ENCODE data around the gene DACH1.
"Not testable (repeated sequence)": the region's sequence is repeated elsewhere in the genome, so short reads cannot be mapped to it uniquely, and the experiment has no call there.

The DACH1 gene

DNA sequence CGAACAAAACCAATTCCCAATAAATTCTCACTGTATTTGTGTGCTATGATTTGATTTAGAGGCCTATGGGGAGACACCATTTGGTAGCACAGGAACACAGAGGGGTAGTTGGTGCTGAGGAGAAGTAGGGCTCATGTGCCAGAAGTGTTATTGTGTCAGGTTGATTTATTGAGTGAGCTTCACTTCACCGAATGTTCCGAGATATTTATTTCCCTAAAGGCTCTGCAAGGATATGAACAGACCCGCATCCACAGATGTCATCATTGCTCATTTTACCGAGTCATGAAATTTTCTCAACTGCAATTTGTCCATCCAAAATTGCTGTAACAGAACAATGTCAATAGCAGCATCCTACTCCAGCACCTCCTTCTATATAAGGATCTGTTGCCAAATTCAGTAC, 69.5 kb downstream of the DACH1 start:
- H3K9me3 Mint-ChIP-seq, result no peaks in the 10 kb centered on the region
- no peak overlapping the region for H3K27ac Mint-ChIP-seq
- no peak overlapping the region for H3K4me3 Mint-ChIP-seq
- ATAC-seq (replicated peaks) (no peak), DNase-seq (no peak)
- no peaks in the 10 kb centered on the region for H3K36me3 Mint-ChIP-seq
- no peaks in the 10 kb centered on the region for H3K27me3 Mint-ChIP-seq
- H3K4me1 Mint-ChIP-seq, result no peaks in the 10 kb centered on the region

DNA sequence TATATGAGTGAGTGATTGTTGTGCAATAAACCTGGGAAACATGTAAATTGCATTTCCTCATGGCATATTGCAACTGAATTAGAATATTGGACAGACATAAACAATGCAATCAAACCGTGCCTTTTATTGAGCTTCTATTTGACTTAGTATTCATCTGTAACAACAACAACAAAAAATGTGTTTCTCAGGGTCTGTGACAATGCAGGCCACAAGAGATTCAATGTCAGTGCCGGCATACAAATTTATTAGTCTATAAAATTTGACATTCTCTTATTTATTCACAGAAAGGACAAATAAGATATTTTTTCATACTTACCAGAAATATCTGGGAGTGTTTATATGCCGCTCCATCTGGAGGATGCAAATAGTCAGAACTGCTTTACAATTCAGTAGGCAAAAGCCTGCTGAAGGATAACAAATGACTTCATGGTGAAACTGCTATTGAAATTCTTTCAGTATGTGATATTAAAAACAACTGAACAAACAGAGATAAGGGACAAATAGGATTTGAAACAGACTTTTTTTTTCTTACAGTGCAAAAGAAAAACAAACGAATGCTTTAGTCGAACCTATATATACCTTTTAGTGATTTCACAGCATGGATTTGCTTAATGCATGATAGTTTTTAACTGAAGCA, 77.2 kb downstream of the DACH1 start:
- Mint-ChIP-seq H3K9me3 (no peaks in the 10 kb centered on the region), H3K36me3 (no peaks in the 10 kb centered on the region), H3K4me3 (no peak overlapping the region), H3K27me3 (no peaks in the 10 kb centered on the region), H3K4me1 (no peaks in the 10 kb centered on the region), H3K27ac (no peak overlapping the region)
- ATAC-seq (replicated peaks), result no peak
- DNase-seq, result no peak

DNA sequence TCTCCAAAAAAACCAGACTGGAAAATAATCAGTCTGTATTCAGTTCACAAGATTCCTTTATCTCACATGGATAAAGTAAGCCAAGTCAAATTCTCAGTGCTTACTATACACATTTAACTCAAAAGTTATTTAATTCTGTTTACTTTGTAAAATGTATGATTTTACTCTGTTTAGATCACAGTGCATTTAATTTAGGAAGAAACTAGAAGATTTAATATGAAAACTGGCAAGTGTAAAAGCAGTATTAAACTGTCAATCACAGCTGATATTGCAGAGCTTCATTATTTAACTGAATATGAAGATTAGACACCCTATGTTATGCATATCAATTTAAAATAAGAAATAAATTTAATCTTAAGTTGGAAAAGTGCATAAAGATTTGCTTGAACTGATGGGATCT, 78.0 kb downstream of the DACH1 start:
- Mint-ChIP-seq H3K27me3 (no peaks in the 10 kb centered on the region), H3K4me3 (no peak overlapping the region), H3K9me3 (no peaks in the 10 kb centered on the region), H3K27ac (no peak overlapping the region), H3K36me3 (no peaks in the 10 kb centered on the region), H3K4me1 (no peaks in the 10 kb centered on the region)
- ATAC-seq (replicated peaks) (no peak), DNase-seq (no peak)

DNA sequence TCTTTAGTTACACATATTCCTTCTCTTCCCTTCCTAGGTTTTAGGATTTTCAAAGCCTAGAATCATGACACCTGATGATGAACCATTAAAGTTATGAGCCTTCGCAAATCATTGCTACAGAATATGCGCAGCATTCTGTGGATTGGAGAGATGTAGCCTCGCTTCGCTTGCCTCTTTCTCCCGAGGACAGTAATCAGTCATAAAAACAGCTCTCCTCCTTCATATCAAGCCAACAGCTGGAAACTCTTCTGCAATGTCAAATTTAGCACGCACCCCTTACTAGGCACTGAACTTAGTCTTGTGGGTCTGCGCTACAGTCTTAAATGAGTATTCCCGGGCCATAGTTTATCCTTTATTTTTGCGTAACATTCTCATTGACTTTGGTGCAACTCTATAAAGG, 79.6 kb downstream of the DACH1 start:
- no peak overlapping the region for H3K27ac Mint-ChIP-seq
- H3K36me3 Mint-ChIP-seq, result no peaks in the 10 kb centered on the region

DNA sequence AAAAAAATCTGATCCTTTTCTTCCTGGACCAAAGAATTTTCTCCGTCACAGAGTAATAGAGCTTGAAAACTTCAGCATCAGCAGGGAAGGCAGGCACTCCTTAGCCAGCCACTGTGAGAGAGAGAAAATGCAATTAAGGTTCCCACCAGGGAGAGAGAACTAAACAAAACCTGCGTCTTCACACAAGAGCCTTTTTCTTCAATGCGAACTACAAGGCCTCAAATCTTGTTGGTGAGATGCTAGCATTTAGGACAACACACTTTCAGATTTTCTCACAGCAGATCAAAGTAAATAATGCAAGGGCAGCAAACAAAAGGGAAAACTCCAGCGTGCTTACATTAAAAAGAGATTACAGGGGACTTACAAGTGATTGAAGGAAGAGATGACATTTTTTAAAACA, 80.1 kb downstream of the DACH1 start:
- Mint-ChIP-seq H3K4me3 (no peak overlapping the region), H3K27ac (no peak overlapping the region), H3K4me1 (no peaks in the 10 kb centered on the region), H3K9me3 (no peaks in the 10 kb centered on the region), H3K36me3 (no peaks in the 10 kb centered on the region), H3K27me3 (no peaks in the 10 kb centered on the region)
- DNase-seq (no peak), ATAC-seq (replicated peaks) (no peak)

More for the DNA sequence above, 79.6 kb downstream of the DACH1 start:
- H3K4me3 Mint-ChIP-seq, result no peak overlapping the region
- H3K27me3 Mint-ChIP-seq, result no peaks in the 10 kb centered on the region
- no peak for ATAC-seq (replicated peaks)
- no peaks in the 10 kb centered on the region for H3K4me1 Mint-ChIP-seq
- no peaks in the 10 kb centered on the region for H3K9me3 Mint-ChIP-seq
- DNase-seq, result no peak

DNA sequence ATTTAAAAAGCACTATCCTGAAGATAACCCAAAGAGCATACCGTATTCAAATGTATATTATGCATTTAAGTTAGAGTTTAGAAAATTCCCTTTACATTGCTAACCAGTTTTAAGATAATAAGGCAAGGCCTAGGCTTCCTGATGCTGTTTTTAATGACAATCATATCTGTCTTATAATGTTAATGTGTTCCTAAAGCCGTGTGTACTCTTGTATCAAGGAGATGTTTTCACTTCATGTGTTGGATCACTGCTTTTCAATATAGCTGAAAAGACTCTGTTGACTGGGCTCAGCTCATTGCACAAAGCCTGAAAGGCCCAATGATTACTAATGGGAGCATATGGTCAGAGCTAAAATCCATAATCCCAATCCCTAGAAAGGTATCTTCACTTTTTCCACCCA, 81.6 kb downstream of the DACH1 start:
- H3K27ac Mint-ChIP-seq, result no peak overlapping the region
- ATAC-seq (replicated peaks) (no peak), DNase-seq (no peak)
- H3K27me3 Mint-ChIP-seq, result no peaks in the 10 kb centered on the region
- no peaks in the 10 kb centered on the region for H3K4me1 Mint-ChIP-seq
- H3K9me3 Mint-ChIP-seq, result no peaks in the 10 kb centered on the region
- no peak overlapping the region for H3K4me3 Mint-ChIP-seq
- no peaks in the 10 kb centered on the region for H3K36me3 Mint-ChIP-seq

DNA sequence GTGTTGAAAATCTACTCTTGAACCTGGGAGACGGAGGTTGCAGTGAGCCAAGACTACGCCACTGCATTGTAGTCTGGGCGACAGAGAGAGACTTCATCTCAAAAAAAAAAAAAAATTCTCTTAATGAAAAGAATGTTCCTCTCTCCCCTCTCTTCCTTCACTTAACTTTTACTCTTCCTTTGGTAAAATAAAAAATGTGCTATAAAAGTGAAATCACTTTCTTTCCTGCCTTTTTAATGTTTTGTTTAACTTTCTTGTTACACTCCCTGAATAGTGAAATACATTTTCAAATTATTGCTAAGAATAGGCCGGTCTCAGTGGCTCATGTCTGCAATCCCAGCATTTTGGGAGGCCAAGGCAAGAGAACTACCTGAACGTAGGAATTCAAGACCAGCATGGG, 86.5 kb downstream of the DACH1 start:
- no peaks in the 10 kb centered on the region for H3K9me3 Mint-ChIP-seq
- no peak overlapping the region for H3K27ac Mint-ChIP-seq
- no peaks in the 10 kb centered on the region for H3K36me3 Mint-ChIP-seq
- DNase-seq (no peak), ATAC-seq (replicated peaks) (no peak)
- no peaks in the 10 kb centered on the region for H3K4me1 Mint-ChIP-seq
- no peak overlapping the region for H3K4me3 Mint-ChIP-seq
- no peaks in the 10 kb centered on the region for H3K27me3 Mint-ChIP-seq

DNA sequence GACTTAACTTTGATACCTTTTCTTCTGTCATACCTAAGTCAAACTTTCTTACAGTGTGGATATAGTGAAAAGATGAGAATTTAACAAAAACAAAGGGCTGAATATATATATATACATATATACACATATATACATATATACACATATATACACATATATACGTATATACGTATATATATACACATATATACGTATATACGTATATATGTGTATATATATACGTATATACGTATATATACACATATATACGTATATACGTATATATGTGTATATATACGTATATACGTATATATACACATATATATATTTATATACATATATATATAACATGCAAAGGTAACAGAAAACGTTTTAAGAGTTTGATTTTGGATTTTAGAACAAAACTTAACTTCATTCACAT, 88.0 kb downstream of the DACH1 start:
- not testable (repeated sequence) for H3K4me1 Mint-ChIP-seq; ATAC-seq (replicated peaks); DNase-seq; H3K4me3 Mint-ChIP-seq; H3K27ac Mint-ChIP-seq; H3K9me3 Mint-ChIP-seq; H3K36me3 Mint-ChIP-seq; H3K27me3 Mint-ChIP-seq

DNA sequence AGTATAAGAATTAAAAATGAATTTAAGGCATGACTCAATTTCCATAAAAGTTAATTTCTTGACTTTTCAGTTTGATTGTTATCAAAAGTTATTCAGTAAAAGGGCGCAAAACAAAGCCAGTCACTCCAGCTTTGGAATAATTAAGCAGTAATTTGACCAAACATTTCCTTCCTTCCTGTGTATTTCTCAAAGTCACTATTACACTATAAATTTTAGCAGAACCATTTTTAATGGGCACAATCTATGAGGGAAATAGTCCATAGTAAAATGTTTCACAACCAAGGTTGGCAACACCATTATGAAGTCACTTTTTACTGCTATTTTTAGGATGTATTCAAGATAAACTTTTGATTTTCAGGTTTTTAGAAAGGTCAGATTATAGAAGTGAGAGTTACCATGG, 91.0 kb downstream of the DACH1 start:
- H3K36me3 Mint-ChIP-seq, result no peaks in the 10 kb centered on the region
- no peaks in the 10 kb centered on the region for H3K4me1 Mint-ChIP-seq
- H3K9me3 Mint-ChIP-seq, result no peaks in the 10 kb centered on the region
- ATAC-seq (replicated peaks), result no peak
- H3K4me3 Mint-ChIP-seq, result no peak overlapping the region
- H3K27ac Mint-ChIP-seq, result no peak overlapping the region
- no peaks in the 10 kb centered on the region for H3K27me3 Mint-ChIP-seq
- DNase-seq, result no peak

DNA sequence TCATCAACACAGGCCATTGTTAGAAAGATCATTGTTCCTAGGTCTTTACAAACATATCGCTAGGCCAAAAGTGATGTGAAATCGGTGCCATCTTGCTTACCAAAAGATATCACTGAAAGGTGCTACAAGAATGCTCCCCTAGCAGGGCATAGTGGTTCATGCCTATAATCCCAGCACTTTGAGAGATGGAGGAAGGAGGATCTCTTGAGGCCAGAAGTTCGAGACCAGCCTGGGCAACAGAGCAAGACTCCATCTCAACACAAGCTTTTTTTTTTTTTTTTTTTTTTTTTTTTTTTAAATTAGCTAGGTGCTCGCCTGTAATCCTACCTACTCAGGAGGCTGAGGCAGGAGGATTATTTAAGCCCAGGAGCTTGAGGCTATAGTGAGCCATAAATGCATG, 92.1 kb downstream of the DACH1 start:
- H3K9me3 Mint-ChIP-seq, result no peaks in the 10 kb centered on the region
- no peaks in the 10 kb centered on the region for H3K27me3 Mint-ChIP-seq
- H3K4me1 Mint-ChIP-seq, result no peaks in the 10 kb centered on the region
- H3K36me3 Mint-ChIP-seq, result no peaks in the 10 kb centered on the region
- no peak overlapping the region for H3K27ac Mint-ChIP-seq
- no peak overlapping the region for H3K4me3 Mint-ChIP-seq
- DNase-seq (no peak), ATAC-seq (replicated peaks) (no peak)

DNA sequence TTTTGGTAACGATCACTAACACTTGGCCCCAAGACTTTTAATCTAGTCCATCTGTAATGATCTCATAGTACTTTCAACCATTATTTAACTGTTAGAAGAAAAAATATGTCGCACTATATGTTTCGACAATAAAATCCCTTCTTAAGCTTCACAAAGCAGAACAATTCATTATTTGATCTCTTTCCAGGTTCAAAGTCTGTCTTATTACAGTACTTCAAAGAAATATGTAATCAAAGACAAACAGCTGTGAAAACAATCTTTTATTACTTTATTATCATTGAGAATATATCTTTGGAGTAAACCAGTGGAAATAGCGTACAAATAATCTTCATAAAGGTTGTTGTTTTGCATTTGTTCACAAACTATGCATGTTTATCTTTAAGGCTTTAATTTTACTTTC, 93.5 kb downstream of the DACH1 start:
- no peak for ATAC-seq (replicated peaks)
- DNase-seq, result no peak
- H3K27me3 Mint-ChIP-seq, result no peaks in the 10 kb centered on the region
- H3K4me3 Mint-ChIP-seq, result no peak overlapping the region
- no peaks in the 10 kb centered on the region for H3K36me3 Mint-ChIP-seq
- no peaks in the 10 kb centered on the region for H3K4me1 Mint-ChIP-seq
- H3K9me3 Mint-ChIP-seq, result no peaks in the 10 kb centered on the region
- H3K27ac Mint-ChIP-seq, result no peak overlapping the region

DNA sequence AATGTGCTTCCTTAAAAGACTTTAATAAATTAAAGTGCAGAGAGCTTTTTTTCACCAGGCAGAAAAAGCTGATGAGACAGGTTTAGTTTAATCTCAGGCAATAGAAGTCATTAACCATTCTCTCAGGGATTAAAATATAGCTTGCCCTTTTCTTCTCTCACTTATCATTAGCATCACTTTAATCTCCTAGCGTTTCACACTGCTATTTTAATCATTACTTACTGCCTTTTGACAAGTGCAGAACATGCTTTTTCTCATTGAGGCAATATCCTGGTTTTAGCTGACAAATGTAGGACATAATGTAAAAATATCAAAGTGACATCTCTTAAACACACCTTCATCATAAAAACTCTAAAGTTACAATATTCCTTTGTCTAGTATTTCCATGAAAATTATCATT, 94.6 kb downstream of the DACH1 start:
- no peak overlapping the region for H3K4me3 Mint-ChIP-seq
- ATAC-seq (replicated peaks) (no peak), DNase-seq (no peak)
- H3K27me3 Mint-ChIP-seq, result no peaks in the 10 kb centered on the region
- H3K9me3 Mint-ChIP-seq, result no peaks in the 10 kb centered on the region
- no peaks in the 10 kb centered on the region for H3K4me1 Mint-ChIP-seq
- no peaks in the 10 kb centered on the region for H3K36me3 Mint-ChIP-seq
- no peak overlapping the region for H3K27ac Mint-ChIP-seq

DNA sequence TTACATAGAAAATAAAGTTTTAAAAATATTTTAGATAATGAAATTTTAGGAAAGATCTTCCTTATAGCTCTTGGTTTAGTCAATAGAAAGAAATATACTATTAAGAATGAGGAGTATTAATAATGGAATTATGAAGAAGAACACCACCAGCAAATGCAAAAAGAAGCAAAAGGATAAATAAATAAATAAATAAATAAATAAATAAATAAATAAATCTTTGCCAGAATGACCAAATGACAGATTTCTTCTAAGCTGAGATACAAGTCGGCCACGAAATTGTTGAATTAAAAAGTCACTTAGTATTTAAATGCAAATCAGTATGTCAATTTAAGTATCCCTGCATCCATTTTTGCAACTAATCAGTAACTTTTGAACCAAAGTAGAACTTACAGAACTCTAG, 95.9 kb downstream of the DACH1 start:
- Mint-ChIP-seq H3K4me3 (no peak overlapping the region), H3K9me3 (no peaks in the 10 kb centered on the region), H3K27ac (no peak overlapping the region)

DNA sequence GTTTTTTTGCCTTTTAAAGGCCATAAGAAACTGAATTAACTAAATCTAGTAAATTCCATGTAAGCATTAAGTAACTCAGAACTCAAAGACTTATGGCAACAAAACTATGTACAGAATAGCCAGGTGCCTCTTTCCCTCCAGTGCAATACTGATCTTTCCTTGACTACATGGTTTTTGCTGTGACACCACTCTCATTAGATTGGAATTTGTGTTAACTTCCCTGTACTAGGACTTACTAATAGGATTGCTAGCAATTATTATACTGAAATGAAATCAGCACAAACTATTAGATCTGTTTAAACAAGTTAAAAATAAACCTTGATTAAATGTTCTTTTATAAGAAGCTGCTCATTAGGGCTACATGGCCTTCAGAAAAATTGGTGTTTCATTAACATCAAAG, 96.3 kb downstream of the DACH1 start:
- no peaks in the 10 kb centered on the region for H3K36me3 Mint-ChIP-seq
- DNase-seq (no peak), ATAC-seq (replicated peaks) (no peak)
- H3K9me3 Mint-ChIP-seq, result no peaks in the 10 kb centered on the region
- H3K4me3 Mint-ChIP-seq, result no peak overlapping the region
- no peaks in the 10 kb centered on the region for H3K4me1 Mint-ChIP-seq
- H3K27ac Mint-ChIP-seq, result no peak overlapping the region
- H3K27me3 Mint-ChIP-seq, result no peaks in the 10 kb centered on the region

More for the DNA sequence above, 95.9 kb downstream of the DACH1 start:
- DNase-seq (no peak), ATAC-seq (replicated peaks) (no peak)
- Mint-ChIP-seq H3K4me1 (no peaks in the 10 kb centered on the region), H3K27me3 (no peaks in the 10 kb centered on the region), H3K36me3 (no peaks in the 10 kb centered on the region)

DNA sequence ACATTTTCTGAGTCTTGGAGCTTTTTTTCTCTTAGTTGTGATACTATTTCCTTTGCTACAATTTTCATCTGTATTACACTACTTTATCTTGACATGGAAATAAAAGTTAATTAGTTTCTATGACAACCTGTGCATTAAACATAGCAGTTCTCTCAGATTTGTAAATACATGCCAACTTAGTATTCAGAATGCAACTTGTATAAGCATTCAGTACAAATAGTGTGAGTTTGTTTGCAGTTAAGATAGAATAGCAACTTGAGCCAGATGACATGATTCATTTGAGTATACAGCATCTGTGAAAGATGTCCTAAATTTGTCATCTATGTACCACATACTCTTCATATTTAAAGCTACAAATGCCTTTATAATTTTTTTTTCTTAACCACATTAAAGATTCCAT, 98.1 kb downstream of the DACH1 start:
- no peaks in the 10 kb centered on the region for H3K9me3 Mint-ChIP-seq
- no peak for ATAC-seq (replicated peaks)
- no peak overlapping the region for H3K4me3 Mint-ChIP-seq
- DNase-seq, result no peak
- no peaks in the 10 kb centered on the region for H3K27me3 Mint-ChIP-seq
- no peak overlapping the region for H3K27ac Mint-ChIP-seq
- no peaks in the 10 kb centered on the region for H3K36me3 Mint-ChIP-seq
- no peaks in the 10 kb centered on the region for H3K4me1 Mint-ChIP-seq

Data from stimulated activated naive B cell treated with anti-CD40 and anti-IgM and Interleukin-4, amounts not matched to agents 10 μg/mL and 1 μg/mL and 100 μg/mL, for 72 hours (primary cell).